H1 (cell line): ENCODE results near the gene COA5. TPM values are rescaled to one million over a fixed set of nuclear protein-coding genes. Genes with fewer than 3 reads are reported as not detected.

ENCODE experiments used
- CTCF ChIA-PET: fragments of 300-600 bp; sonication (Branson Sonifier 250); formaldehyde crosslinking; loops from one replicate; lab custom pipeline; 2021; ENCODE audit not compliant: partially characterized antibody; lab: Charles Lee
- POLR2A ChIA-PET: fragments of 300-600 bp; sonication (Branson Sonifier 250); formaldehyde crosslinking; loops from one replicate; lab custom pipeline; 2021; ENCODE audit warnings: inconsistent platforms; ENCODE audit not compliant: partially characterized antibody; lab: Charles Lee
- DNase-seq, 2 experiments: peaks; one replicate each; pipeline versions ENCODE4 v3.0.0 to v3.0.0-alpha.2; 2010 to 2022; ENCODE audit warnings: low spot score in 2 of 2, low read depth in 1 of 2, mixed read lengths in 1 of 2
- FAIRE-seq: peaks from 2 replicates; lab custom pipeline; 2011; peaks lifted over from hg19 to GRCh38; lab: Jason Lieb, UNC
- H2AFZ ChIP-seq: 2 replicates; pipeline ENCODE4 v1.8.1; 2012; ENCODE audit warnings: low read length, inconsistent platforms
- H2AK5ac ChIP-seq: 2 replicates; pipeline ENCODE4 v1.6.1; 2013; ENCODE audit warnings: low read depth, low read length
- H2BK120ac ChIP-seq: replicated peaks from 2 replicates; pipeline ENCODE3; 2013; ENCODE audit warnings: low read depth, low read length, inconsistent platforms
- H2BK12ac ChIP-seq: 2 replicates; pipeline ENCODE4 v1.6.1; 2013; ENCODE audit warnings: low read depth, low read length
- H2BK15ac ChIP-seq: 2 replicates; pipeline ENCODE4 v1.6.1; 2013; ENCODE audit warnings: low read length
- H2BK20ac ChIP-seq: 2 replicates; pipeline ENCODE4 v1.6.1; 2013; ENCODE audit warnings: low read length
- H2BK5ac ChIP-seq: 2 replicates; pipeline ENCODE4 v1.6.1; 2013; ENCODE audit warnings: low read depth, low read length
- H3K14ac ChIP-seq: 2 replicates; pipeline ENCODE4 v1.6.1; 2013; ENCODE audit warnings: inconsistent platforms; ENCODE audit not compliant: insufficient read length
- H3K18ac ChIP-seq: 2 replicates; pipeline ENCODE4 v1.6.1; 2013; ENCODE audit warnings: low read length; ENCODE audit errors: extremely low read depth
- H3K23ac ChIP-seq: 2 replicates; pipeline ENCODE4 v1.6.1; 2013; ENCODE audit warnings: inconsistent platforms; ENCODE audit not compliant: insufficient read length
- H3K23me2 ChIP-seq: 2 replicates; pipeline ENCODE4 v1.6.1; 2013; ENCODE audit warnings: low read depth, low read length
- H3K27ac ChIP-seq: 2 replicates; pipeline ENCODE4 v1.6.1; 2011; ENCODE audit warnings: low read depth, low read length, inconsistent platforms
- H3K27me3 ChIP-seq, 4 experiments: replicated peaks in 1 of 4; 1 replicate in 1 of 4; 2 replicates in 3 of 4; pipeline versions ENCODE4 v1.6.1 to v1.8.1; 2011 to 2013; ENCODE audit warnings: low read length in 3 of 4, mild to moderate bottlenecking in 3 of 4, inconsistent platforms in 2 of 4, mixed read lengths in 2 of 4, moderate library complexity in 1 of 4; ENCODE audit not compliant: control insufficient read depth in 3 of 4, insufficient read depth in 3 of 4; ENCODE audit errors: extremely low read depth in 1 of 4
- H3K36me3 ChIP-seq, 4 experiments: 2 replicates each; pipeline versions ENCODE4 v1.6.1 to v1.8.1; 2011 to 2013; ENCODE audit warnings: mild to moderate bottlenecking in 4 of 4, low read length in 3 of 4, moderate library complexity in 2 of 4, control low read depth in 1 of 4, inconsistent platforms in 1 of 4; ENCODE audit not compliant: insufficient read depth in 4 of 4, control insufficient read depth in 2 of 4
- H3K4ac ChIP-seq: replicated peaks from 2 replicates; pipeline ENCODE3; 2013; ENCODE audit warnings: low read length, low read depth, mixed read lengths, inconsistent platforms; ENCODE audit not compliant: insufficient read length
- H3K4me1 ChIP-seq, 4 experiments: replicated peaks in 1 of 4; 1 replicate in 1 of 4; 2 replicates in 3 of 4; pipeline versions ENCODE4 v1.6.1 to v1.8.1; 2011 to 2013; ENCODE audit warnings: low read length in 3 of 4, inconsistent platforms in 2 of 4, mixed read lengths in 1 of 4; ENCODE audit not compliant: insufficient read depth in 4 of 4, control insufficient read depth in 3 of 4
- H3K4me2 ChIP-seq, 2 experiments: 2 replicates each; pipeline versions ENCODE4 v1.6.1 to v1.8.1; 2011 to 2013; ENCODE audit warnings: low read depth in 2 of 2, low read length in 2 of 2, control low read depth in 1 of 2, inconsistent platforms in 1 of 2, mild to moderate bottlenecking in 1 of 2; ENCODE audit not compliant: insufficient read depth in 1 of 2
- H3K4me3 ChIP-seq, 4 experiments: fragments of 200-600, 300-600 bp in 1 of 4; sonication (generic), shearing (Covaris generic), sonication (Bioruptor Twin) in 1 of 4; 2 replicates each; pipeline versions ENCODE4 v1.5.1 to v1.8.1; 2011 to 2016; ENCODE audit warnings: low read length in 4 of 4, low read depth in 3 of 4, control low read depth in 2 of 4, inconsistent platforms in 2 of 4, mild to moderate bottlenecking in 2 of 4, mixed read lengths in 1 of 4, moderate library complexity in 1 of 4; ENCODE audit not compliant: insufficient read depth in 2 of 4; ENCODE audit errors: extremely low read depth in 1 of 4
- H3K56ac ChIP-seq: replicated peaks from 2 replicates; pipeline ENCODE3; 2013; ENCODE audit warnings: low read depth, mild to moderate bottlenecking, mixed read lengths, low read length, inconsistent platforms; ENCODE audit not compliant: insufficient read length
- H3K79me1 ChIP-seq: 2 replicates; pipeline ENCODE4 v1.6.1; 2013; ENCODE audit warnings: low read depth, low read length, control low read depth
- H3K79me2 ChIP-seq, 2 experiments: 2 replicates each; pipeline versions ENCODE4 v1.6.1 to v1.8.1; 2012 to 2013; ENCODE audit warnings: low read length in 2 of 2, mild to moderate bottlenecking in 2 of 2, inconsistent platforms in 1 of 2; ENCODE audit not compliant: insufficient read depth in 2 of 2, control insufficient read depth in 1 of 2
- H3K9ac ChIP-seq, 4 experiments: replicated peaks in 1 of 4; 1 replicate in 1 of 4; 2 replicates in 3 of 4; pipeline versions ENCODE4 v1.6.1 to v1.8.1; 2011 to 2013; ENCODE audit warnings: low read depth in 3 of 4, low read length in 3 of 4, control low read depth in 2 of 4, mild to moderate bottlenecking in 2 of 4, moderate library complexity in 2 of 4, inconsistent platforms in 1 of 4; ENCODE audit errors: extremely low read depth in 1 of 4
- H3K9me3 ChIP-seq, 2 experiments: 2 replicates each; pipeline versions ENCODE4 v1.6.1 to v1.8.1; 2012 to 2013; ENCODE audit warnings: mild to moderate bottlenecking in 2 of 2, moderate library complexity in 2 of 2, control low read depth in 1 of 2, inconsistent platforms in 1 of 2, low read depth in 1 of 2, low read length in 1 of 2, mixed read lengths in 1 of 2; ENCODE audit not compliant: insufficient read depth in 2 of 2
- H4K20me1 ChIP-seq, 2 experiments: replicated peaks in 1 of 2; 2 replicates each; pipeline versions ENCODE3 to v1.8.1; 2011 to 2013; ENCODE audit warnings: inconsistent platforms in 2 of 2, low read length in 2 of 2, mild to moderate bottlenecking in 1 of 2; ENCODE audit not compliant: insufficient read depth in 2 of 2, control insufficient read depth in 1 of 2
- H4K5ac ChIP-seq: 2 replicates; pipeline ENCODE4 v1.6.1; 2013; ENCODE audit warnings: low read length, low read depth, mixed read lengths, inconsistent platforms; ENCODE audit not compliant: insufficient read length
- H4K8ac ChIP-seq: 2 replicates; pipeline ENCODE4 v1.8.0; 2013; ENCODE audit warnings: mild to moderate bottlenecking, moderate library complexity, low read length, inconsistent platforms; ENCODE audit not compliant: insufficient read depth; ENCODE audit errors: extremely low read depth
- H4K91ac ChIP-seq: replicated peaks from 2 replicates; pipeline ENCODE3; 2013; ENCODE audit warnings: low read length, mixed read lengths, inconsistent platforms; ENCODE audit not compliant: insufficient read length
- BACH1 ChIP-seq: IDR thresholded peaks from 2 replicates; pipeline ENCODE4 v1.6.1; 2012; ENCODE audit warnings: low read length, improper control_type of control experiment
- BCL11A ChIP-seq, 2 experiments: IDR thresholded peaks; one replicate each; pipeline ENCODE4 v1.6.1; 2011; ENCODE audit warnings: low read depth in 2 of 2, low read length in 2 of 2, mild to moderate bottlenecking in 2 of 2
- CBX5 ChIP-seq: fragments of 300-800, 300-1000 bp; sonication (generic); IDR thresholded peaks from 2 replicates; pipeline ENCODE4 v1.7.1; 2016; ENCODE audit warnings: antibody characterized with exemption, low read length, low read depth
- CEBPB ChIP-seq: IDR thresholded peaks from 2 replicates; pipeline ENCODE4 v1.6.1; 2012; ENCODE audit warnings: low read depth, low read length
- EP300 ChIP-seq, 2 experiments: IDR thresholded peaks; 1 replicate in 1 of 2; 2 replicates in 1 of 2; pipeline ENCODE4 v1.6.1; 2011 to 2012; ENCODE audit warnings: low read depth in 2 of 2, low read length in 2 of 2, mild to moderate bottlenecking in 2 of 2, borderline replicate concordance in 1 of 2, inconsistent platforms in 1 of 2, moderate library complexity in 1 of 2
- EZH2 ChIP-seq: fragments of 200-600 bp; sonication (generic); IDR thresholded peaks from 2 replicates; pipeline ENCODE4 v1.7.1; 2012; ENCODE audit warnings: low read depth, mild to moderate bottlenecking, moderate library complexity, low read length, inconsistent platforms; ENCODE audit not compliant: severe bottlenecking
- GTF2F1 ChIP-seq: IDR thresholded peaks from 2 replicates; pipeline ENCODE4 v1.6.1; 2012; ENCODE audit warnings: low read depth, low read length, improper control_type of control experiment, borderline replicate concordance
- SUZ12 ChIP-seq: fragments of 200-600 bp; sonication (generic); IDR thresholded peaks from 2 replicates; pipeline ENCODE4 v1.6.1; 2012; ENCODE audit warnings: mild to moderate bottlenecking, inconsistent platforms, low read length, moderate library complexity, mixed read lengths
- TAF7 ChIP-seq: optimal IDR thresholded peaks from 2 replicates; pipeline ENCODE3; 2011; ENCODE audit warnings: low read depth, mild to moderate bottlenecking, inconsistent platforms, low read length, moderate library complexity, borderline replicate concordance
- ZNF274 ChIP-seq: IDR thresholded peaks from 2 replicates; pipeline ENCODE4 v1.7.0; 2012; ENCODE audit warnings: low read length, borderline replicate concordance; ENCODE audit errors: extremely low read depth
- WGBS, 2 experiments: shearing (Covaris generic) in 1 of 2; methylation state at CpG; one replicate each; pipeline versions ENCODE4 v1.1.6 to v1.1.7; 2013 to 2015; ENCODE audit warnings: low lambda C conversion rate in 2 of 2, mixed read lengths in 2 of 2, inconsistent platforms in 1 of 2, low coverage in 1 of 2, missing lambda C conversion rate in 1 of 2; ENCODE audit not compliant: insufficient replicate concordance in 2 of 2, insufficient coverage in 1 of 2, insufficient read length in 1 of 2; ENCODE audit errors: extremely low coverage in 1 of 2, missing lambda C conversion rate in 1 of 2; 5-methylcytosine and 5-hydroxymethylcytosine counted together
- polyA plus RNA-seq, 7 experiments: library from polyadenylated mRNA; depleted of rRNA in 3 of 7; stranded (reverse) in 5 of 7; unstranded in 2 of 7; fragments of >200 nt in 5 of 7; fragments of 200-250 nt in 2 of 7; gene quantifications; 1 replicate in 5 of 7; 2 replicates in 1 of 7; 4 replicates in 1 of 7; pipeline versions ENCODE4 v1.2.1 to v1.2.3, GENCODE V29; 2011 to 2013; ENCODE audit warnings: missing spikeins in 2 of 7, mixed read lengths in 2 of 7
- total RNA-seq: library from RNA; stranded (reverse); fragmentation: NEBNext Ultra II Directional; extraction: Animal tissue kit (Norgen Biotek cat#: 25700); gene quantifications from 2 replicates; pipeline ENCODE4 v1.2.1, GENCODE V29; 2021

COA5 gene
- total and polyA plus RNA-seq, 2 of the 8 experiments (the other 6 are each of a cell fraction or from before 2014, with no cell fraction given) = 20.3 to 24.7 TPM

- Histone ChIP-seq H2BK12ac (no peak overlapping the region), H2AFZ (no peak overlapping the region), H3K4me3 (no peak overlapping the region), H3K4ac (no peak overlapping the region), H4K5ac (no peak overlapping the region), H3K9me3 (no peaks in the 10 kb centered on the region), H3K23ac (no peak overlapping the region), H4K8ac (no peak overlapping the region), H3K18ac (no peak overlapping the region), H3K4me2 (no peak overlapping the region), H3K79me1 (no peaks in the 10 kb centered on the region), H3K23me2 (no peaks in the 10 kb centered on the region), H3K56ac (no peak overlapping the region), H2BK120ac (no peak overlapping the region), H3K79me2 (no peaks in the 10 kb centered on the region), H3K14ac (no peak overlapping the region), H4K20me1 (no peaks in the 10 kb centered on the region), H3K4me1 (no peaks in the 10 kb centered on the region), H2AK5ac (no peak overlapping the region), H3K9ac (no peak overlapping the region), H2BK15ac (no peak overlapping the region), H2BK5ac (no peak overlapping the region), H3K27ac (no peak overlapping the region), H3K36me3 (no peaks in the 10 kb centered on the region), H3K27me3 (no peaks in the 10 kb centered on the region), H2BK20ac (no peak overlapping the region), H4K91ac (no peak overlapping the region)
- FAIRE-seq = no peak
- whole genome bisulfite sequencing, 2 experiments = 90% methylated on average over 4 of the region's 4 CpGs; no CpG with 5 or more reads in 1 of the 2 experiments
- TF ChIP-seq SUZ12 (no peak), BCL11A (IDR thresholded peaks at IDR 0.05; ENCODE audit: low read depth in 2 of 2, low read length in 2 of 2) (no peak), EP300 (IDR thresholded peaks at IDR 0.05; ENCODE audit: borderline replicate concordance in 1 of 2, low read depth in 2 of 2, low read length in 2 of 2) (no peak), TAF7 (no peak), GTF2F1 (no peak), CBX5 (no peak), BACH1 (no peak), ZNF274 (no peak), CEBPB (no peak), EZH2 (no peak)
- DNase-seq = no peak
- POLR2A ChIA-PET = no interaction called here
- CTCF ChIA-PET = interaction anchor here (0.7 to 1.3 kb wide), 2 partner anchors 11 to 206 kb away, joined by 3 read pairs; no protein-coding TSS in a partner anchor
These were observed 48.5 kb upstream of the COA5 start for GRCh38 chr2:98656800-98657199.
